Immature natural killer cell (primary cell): Measurements from ENCODE around the gene RUNX2. TPM values are rescaled to one million over a fixed set of nuclear protein-coding genes. Genes with fewer than 3 reads are reported as not detected.

Source experiments
- polyA plus RNA-seq, 3 donors: library from polyadenylated mRNA; unstranded; fragments of 300-500 nt; fragmentation: Illumina TruSeq; gene quantifications; one replicate each; pipeline ENCODE4 v1.2.3, GENCODE V29; 2021

The RUNX2 gene
- polyA plus RNA-seq, 3 donors from 2014 or later = 2.6 to 11.8 (median 4.4) TPM

Other genes starting within 250 kb of the RUNX2 start
- gene SUPT3H, start 49.6 kb downstream of the RUNX2 start, polyA plus RNA-seq = 10 to 100 TPM in 1 of 3 donors, 1 to 10 TPM in 2; 3.4 to 12.5 (median 8.8) TPM